SU-DHL-6 (cell line): ENCODE data around the gene PLIN1.

Experiments used
- H2AFZ ChIP-seq: fragments of 200-600 bp; sonication (generic); 2 replicates; pipeline ENCODE4 v1.6.1; 2014; ENCODE audit warnings: low read depth, mild to moderate bottlenecking, moderate library complexity, mixed read lengths, antibody characterized with exemption, low read length; ENCODE audit not compliant: severe bottlenecking
- H3F3A ChIP-seq: fragments of 200-600 bp; shearing (Covaris generic); 2 replicates; pipeline ENCODE4 v1.6.0; 2016; ENCODE audit warnings: antibody characterized with exemption, mild to moderate bottlenecking; ENCODE audit not compliant: insufficient read depth
- H3K27ac ChIP-seq: fragments of 200-600 bp; sonication (generic); 2 replicates; pipeline ENCODE4 v1.5.1; 2016; ENCODE audit warnings: low read depth, mild to moderate bottlenecking, low read length, moderate library complexity, mixed read lengths
- H3K27me3 ChIP-seq: fragments of 200-600 bp; sonication (generic), shearing (Covaris generic); 2 replicates; pipeline ENCODE4 v1.6.0; 2014; ENCODE audit warnings: mild to moderate bottlenecking, low read length
- H3K36me3 ChIP-seq: fragments of 200-600 bp; sonication (generic); 2 replicates; pipeline ENCODE4 v1.6.1; 2014; ENCODE audit warnings: mild to moderate bottlenecking, low read length, mixed read lengths
- H3K4me2 ChIP-seq: fragments of 300-600, 200-600 bp; shearing (Covaris generic), sonication (generic); 2 replicates; pipeline ENCODE4 v1.6.0; 2014; ENCODE audit warnings: low read length, low read depth, mild to moderate bottlenecking; ENCODE audit not compliant: poor library complexity, severe bottlenecking
- H3K4me3 ChIP-seq: fragments of 200-600 bp; sonication (generic); 2 replicates; pipeline ENCODE4 v1.5.1; 2014; ENCODE audit warnings: antibody characterized with exemption, low read length, mild to moderate bottlenecking, mixed read lengths; ENCODE audit not compliant: insufficient read depth, poor library complexity, severe bottlenecking
- H3K79me2 ChIP-seq: fragments of 200-600 bp; sonication (generic); 2 replicates; pipeline ENCODE4 v1.6.1; 2014; ENCODE audit warnings: mild to moderate bottlenecking, low read length, moderate library complexity; ENCODE audit not compliant: insufficient read depth
- H3K9ac ChIP-seq: fragments of 200-600 bp; sonication (generic); 2 replicates; pipeline ENCODE4 v1.7.0; 2014; ENCODE audit warnings: mild to moderate bottlenecking, low read length
- H3K9me2 ChIP-seq: fragments of 200-600 bp; sonication (generic); replicated peaks from 2 replicates; pipeline ENCODE4 v1.6.1; 2014; ENCODE audit warnings: low read length; ENCODE audit not compliant: insufficient read depth
- H3K9me3 ChIP-seq: fragments of 200-600 bp; sonication (generic); 2 replicates; pipeline ENCODE4 v1.6.1; 2014; ENCODE audit warnings: low read length, mixed read lengths; ENCODE audit not compliant: insufficient read depth
- H4K20me1 ChIP-seq: fragments of 200-600 bp; sonication (generic); 2 replicates; pipeline ENCODE4 v1.6.1; 2014; ENCODE audit warnings: low read depth, mild to moderate bottlenecking, antibody characterized with exemption, low read length, moderate library complexity, mixed read lengths
- CTCF ChIP-seq: fragments of 200-600 bp; sonication (generic); IDR thresholded peaks from one replicate; pipeline ENCODE4 v1.5.1; 2017; ENCODE audit warnings: antibody characterized with exemption, mild to moderate bottlenecking, low read length, moderate library complexity; ENCODE audit not compliant: insufficient read depth, poor library complexity, severe bottlenecking
- EZH2phosphoT487 ChIP-seq: fragments of 200-600 bp; sonication (generic), shearing (Covaris generic); conservative IDR thresholded peaks from 2 replicates; pipeline ENCODE4 v1.6.1; 2018; ENCODE audit warnings: mild to moderate bottlenecking, antibody characterized with exemption, low read length, moderate library complexity, mixed read lengths

Gene PLIN1

GRCh38 chr15:89707577-89707976 lies 28.4 kb upstream of the PLIN1 start:
- Histone ChIP-seq H3K9me2 (no peaks in the 10 kb centered on the region), H3K27me3 (no peaks in the 10 kb centered on the region), H2AFZ (no peak overlapping the region), H3K27ac (no peak overlapping the region), H3F3A (no peaks in the 10 kb centered on the region), H3K9me3 (no peaks in the 10 kb centered on the region), H3K4me3 (no peak overlapping the region), H3K4me2 (no peak overlapping the region), H4K20me1 (no peaks in the 10 kb centered on the region), H3K36me3 (no peaks in the 10 kb centered on the region), H3K79me2 (no peaks in the 10 kb centered on the region), H3K9ac (no peak overlapping the region)
- no peak for TF ChIP-seq EZH2phosphoT487
- TF ChIP-seq CTCF, result no peak

DNA sequence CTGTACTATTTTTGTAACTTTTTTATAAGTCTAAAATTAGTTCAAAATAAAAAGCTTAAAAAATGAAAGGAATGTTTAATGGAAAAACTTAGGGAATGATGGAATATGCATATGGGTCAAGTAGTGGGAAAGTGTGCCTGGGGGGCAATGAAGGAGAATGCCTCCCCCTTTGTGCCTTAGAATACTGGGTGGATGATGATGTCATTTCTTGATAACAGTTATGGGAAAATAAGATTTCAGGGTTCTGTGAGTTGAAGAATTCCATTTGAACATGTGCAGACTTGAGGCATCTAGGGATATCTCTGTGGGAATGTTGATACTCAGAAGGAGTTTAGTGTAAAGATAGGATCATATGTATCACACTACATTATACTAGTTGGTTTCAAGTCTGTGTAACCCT lies 25.2 kb upstream of the PLIN1 start:
- TF ChIP-seq EZH2phosphoT487, result no peak
- TF ChIP-seq CTCF, result no peak
- Histone ChIP-seq H3K9me2 (no peaks in the 10 kb centered on the region), H4K20me1 (no peaks in the 10 kb centered on the region), H3K4me2 (no peak overlapping the region), H2AFZ (no peak overlapping the region), H3F3A (no peaks in the 10 kb centered on the region), H3K79me2 (no peaks in the 10 kb centered on the region), H3K4me3 (no peak overlapping the region), H3K9me3 (no peaks in the 10 kb centered on the region), H3K36me3 (no peaks in the 10 kb centered on the region), H3K27ac (no peak overlapping the region), H3K9ac (no peak overlapping the region), H3K27me3 (no peaks in the 10 kb centered on the region)

- peak overlapping the region; percentile 30 for H3K4me2 ChIP-seq
- H4K20me1 ChIP-seq, result no peaks in the 10 kb centered on the region
- H3K27ac ChIP-seq, result no peak overlapping the region
- no peaks in the 10 kb centered on the region for H3K79me2 ChIP-seq
- no peaks in the 10 kb centered on the region for H3K9me3 ChIP-seq
- H3F3A ChIP-seq, result 0 out of 2 replicates have a peak, but pooled peaks cover 5% of the 10 kb centered on the region
- H3K27me3 ChIP-seq, result no peaks in the 10 kb centered on the region
- H2AFZ ChIP-seq, result no peak overlapping the region
- no peak overlapping the region for H3K9ac ChIP-seq
- no peaks in the 10 kb centered on the region for H3K9me2 ChIP-seq
- TF ChIP-seq CTCF, result no peak
- TF ChIP-seq EZH2phosphoT487, result no peak
- H3K4me3 ChIP-seq, result no peak overlapping the region
- H3K36me3 ChIP-seq, result no peaks in the 10 kb centered on the region
Measured at GRCh38 chr15:89695198-89695597, 16.0 kb upstream of the PLIN1 start.

GRCh38 chr15:89693696-89694095 lies 14.5 kb upstream of the PLIN1 start:
- Histone ChIP-seq H3K4me2 (peak overlapping the region; percentile 22), H3F3A (0 out of 2 replicates have a peak, but pooled peaks cover 5% of the 10 kb centered on the region), H2AFZ (peak overlapping the region; percentile 65), H3K27me3 (no peaks in the 10 kb centered on the region), H3K79me2 (no peaks in the 10 kb centered on the region), H3K9ac (no peak overlapping the region), H3K9me2 (no peaks in the 10 kb centered on the region), H3K27ac (peak overlapping the region; percentile 57), H3K4me3 (no peak overlapping the region), H4K20me1 (no peaks in the 10 kb centered on the region), H3K9me3 (no peaks in the 10 kb centered on the region), H3K36me3 (no peaks in the 10 kb centered on the region)
- no peak for TF ChIP-seq CTCF
- no peak for TF ChIP-seq EZH2phosphoT487
